ENCODE results near the gene LRBA. TPM values are rescaled to one million over a fixed set of nuclear protein-coding genes. Genes with fewer than 3 reads are reported as not detected.

The LRBA gene
- total RNA-seq, 4 donors from 2014 or later: 28.3 to 38.2 (median 32.1) TPM

DNA sequence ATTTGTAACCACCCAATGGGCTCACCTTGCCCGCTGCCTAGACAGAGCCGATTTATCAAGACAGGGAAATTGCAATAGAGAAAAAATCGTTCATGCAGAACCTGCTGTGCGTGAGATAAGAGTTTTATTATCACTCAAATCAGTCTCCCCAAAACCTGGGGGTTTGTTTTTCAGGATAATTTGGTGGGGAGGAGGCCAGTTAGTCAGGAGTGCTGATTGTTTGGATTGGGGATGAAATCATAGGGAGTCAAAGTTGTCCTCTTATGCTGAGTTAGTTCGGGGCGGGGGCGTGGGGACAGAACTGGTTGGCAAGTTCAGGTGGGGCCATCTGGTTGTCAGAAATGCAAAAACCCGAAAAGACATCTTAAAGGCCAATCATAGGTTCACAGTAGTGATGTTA, 230.1 kb downstream of the LRBA start:
- TF ChIP-seq, protein P1, sequence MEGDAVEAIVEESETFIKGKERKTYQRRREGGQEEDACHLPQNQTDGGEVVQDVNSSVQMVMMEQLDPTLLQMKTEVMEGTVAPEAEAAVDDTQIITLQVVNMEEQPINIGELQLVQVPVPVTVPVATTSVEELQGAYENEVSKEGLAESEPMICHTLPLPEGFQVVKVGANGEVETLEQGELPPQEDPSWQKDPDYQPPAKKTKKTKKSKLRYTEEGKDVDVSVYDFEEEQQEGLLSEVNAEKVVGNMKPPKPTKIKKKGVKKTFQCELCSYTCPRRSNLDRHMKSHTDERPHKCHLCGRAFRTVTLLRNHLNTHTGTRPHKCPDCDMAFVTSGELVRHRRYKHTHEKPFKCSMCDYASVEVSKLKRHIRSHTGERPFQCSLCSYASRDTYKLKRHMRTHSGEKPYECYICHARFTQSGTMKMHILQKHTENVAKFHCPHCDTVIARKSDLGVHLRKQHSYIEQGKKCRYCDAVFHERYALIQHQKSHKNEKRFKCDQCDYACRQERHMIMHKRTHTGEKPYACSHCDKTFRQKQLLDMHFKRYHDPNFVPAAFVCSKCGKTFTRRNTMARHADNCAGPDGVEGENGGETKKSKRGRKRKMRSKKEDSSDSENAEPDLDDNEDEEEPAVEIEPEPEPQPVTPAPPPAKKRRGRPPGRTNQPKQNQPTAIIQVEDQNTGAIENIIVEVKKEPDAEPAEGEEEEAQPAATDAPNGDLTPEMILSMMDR (IDR thresholded peaks at IDR 0.05; ENCODE audit: low read depth): no peak

GRCh38 chr4:150784305-150784704, 230.8 kb downstream of the LRBA start:
- TF ChIP-seq, protein P1 (IDR thresholded peaks at IDR 0.05; ENCODE audit: low read depth): no peak

DNA sequence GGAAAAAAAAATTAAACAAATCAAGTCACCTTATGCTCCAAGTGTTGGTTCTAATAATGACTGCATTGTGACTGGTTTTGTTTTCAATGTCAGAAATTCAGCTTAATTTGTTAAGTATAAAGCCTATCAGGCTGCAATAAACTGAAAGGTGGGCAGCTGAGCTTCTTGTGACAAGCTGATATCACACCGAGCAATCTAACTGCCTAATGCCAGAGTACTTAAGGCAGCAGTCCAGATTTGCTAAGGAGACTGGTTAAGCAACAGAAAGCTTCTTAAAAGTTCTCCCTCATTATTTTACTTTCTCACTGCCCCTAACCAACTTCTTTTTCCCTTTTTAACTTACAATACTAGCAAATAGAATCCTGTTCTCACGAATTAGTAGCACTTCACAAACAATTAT, 232.2 kb downstream of the LRBA start:
- TF ChIP-seq, protein P1 (IDR thresholded peaks at IDR 0.05; ENCODE audit: low read depth): no peak

DNA sequence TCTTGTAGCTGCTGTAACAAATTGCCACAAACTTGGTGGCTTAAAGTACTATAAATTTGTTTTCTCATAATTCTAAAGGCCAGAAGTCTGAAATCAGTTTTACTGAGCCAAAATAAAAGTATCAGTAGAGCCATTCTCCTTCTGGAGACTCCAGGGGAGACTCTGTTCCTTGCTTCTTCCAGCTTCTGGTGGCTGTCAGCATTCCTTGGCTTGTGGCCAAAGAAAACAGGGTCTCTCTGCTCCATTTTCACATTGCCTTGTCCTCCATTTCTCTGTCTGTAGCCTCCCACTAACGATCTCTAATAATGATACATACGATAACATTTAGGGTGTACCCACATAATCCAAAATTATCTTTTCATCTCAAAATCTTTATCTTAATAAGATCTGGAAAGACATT, 232.8 kb downstream of the LRBA start:
- TF ChIP-seq, protein P1 (IDR thresholded peaks at IDR 0.05; ENCODE audit: low read depth): no peak

DNA sequence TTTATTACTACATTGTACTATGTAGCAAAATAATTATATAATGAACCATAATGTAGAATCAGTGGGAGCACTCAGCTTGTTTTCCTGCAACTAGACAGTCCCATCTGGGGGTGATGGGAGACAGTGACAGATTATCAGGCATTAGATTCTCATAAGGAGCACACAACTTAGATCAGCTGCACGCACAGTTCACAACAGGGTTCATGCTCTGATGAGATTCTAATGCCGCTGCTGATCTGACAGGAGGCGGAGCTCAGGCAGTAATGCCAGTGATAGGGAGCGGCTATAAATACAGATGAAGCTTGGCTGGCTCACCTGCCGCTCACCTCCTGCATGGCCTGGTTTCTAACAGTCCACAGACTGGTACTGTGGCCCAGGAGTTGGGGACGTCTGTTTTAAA, 233.9 kb downstream of the LRBA start:
- TF ChIP-seq, protein P1 (IDR thresholded peaks at IDR 0.05; ENCODE audit: low read depth): no peak

DNA sequence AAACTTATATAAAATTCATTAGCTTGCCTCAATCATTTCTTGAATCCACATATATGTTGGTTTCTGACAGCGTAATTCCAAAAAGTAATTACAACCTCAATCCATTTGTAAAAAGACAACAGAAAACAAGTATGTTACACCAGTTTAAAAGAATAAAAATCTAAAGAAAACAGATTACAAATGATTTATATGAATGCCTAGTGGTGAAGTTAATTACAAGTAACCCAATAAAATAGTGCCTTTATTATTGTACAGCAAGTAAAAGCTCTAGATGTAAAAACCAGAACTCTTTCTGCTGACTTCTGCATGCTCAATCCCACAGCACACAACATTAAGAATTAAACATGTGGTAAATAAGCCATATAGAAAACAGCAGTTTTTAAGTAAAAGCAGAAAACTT, 235.4 kb downstream of the LRBA start:
- TF ChIP-seq, protein P1 (IDR thresholded peaks at IDR 0.05; ENCODE audit: low read depth): no peak

- TF ChIP-seq, protein P1 (IDR thresholded peaks at IDR 0.05; ENCODE audit: low read depth): no peak
Observed at GRCh38 chr4:150773729-150774449, 241.2 kb downstream of the LRBA start.
